Neural cell (in vitro differentiated cells): Measurements from ENCODE around the gene GZF1. TPM values are rescaled to one million over a fixed set of nuclear protein-coding genes. Genes with fewer than 3 reads are reported as not detected.

Experiments
- H2AFZ ChIP-seq: fragments of 200-600, 300-800 bp; sonication (generic), shearing (Covaris generic); 2 replicates; pipeline ENCODE4 v1.6.0; 2014; ENCODE audit warnings: low read depth, mild to moderate bottlenecking, antibody characterized with exemption, low read length, moderate library complexity
- H3F3A ChIP-seq: fragments of 200-600 bp; shearing (Covaris generic); 2 replicates; pipeline ENCODE4 v1.6.1; 2016; ENCODE audit warnings: mild to moderate bottlenecking, moderate library complexity, mixed read lengths, antibody characterized with exemption, low read length; ENCODE audit not compliant: insufficient read depth, poor library complexity, severe bottlenecking
- H3K27ac ChIP-seq: fragments of 200-600, 300-800 bp; sonication (generic), shearing (Covaris generic); 2 replicates; pipeline ENCODE4 v1.5.1; 2014; ENCODE audit warnings: mild to moderate bottlenecking, low read length, moderate library complexity
- H3K27me3 ChIP-seq: fragments of 300-800, 200-600 bp; sonication (generic), shearing (Covaris generic); 2 replicates; pipeline ENCODE4 v1.6.0; 2014; ENCODE audit warnings: mild to moderate bottlenecking, low read depth, low read length, moderate library complexity; ENCODE audit not compliant: insufficient read depth
- H3K36me3 ChIP-seq: fragments of 300-800, 200-600 bp; sonication (generic), shearing (Covaris generic); 2 replicates; pipeline ENCODE4 v1.5.1; 2014; ENCODE audit warnings: mild to moderate bottlenecking, antibody characterized with exemption, low read length, moderate library complexity; ENCODE audit not compliant: insufficient read depth
- H3K4me2 ChIP-seq: fragments of 300-800, 200-600 bp; sonication (generic), shearing (Covaris generic); 2 replicates; pipeline ENCODE4 v1.6.0; 2014; ENCODE audit warnings: mild to moderate bottlenecking, low read length
- H3K4me3 ChIP-seq: fragments of 300-800, 200-600 bp; sonication (generic), shearing (Covaris generic); 2 replicates; pipeline ENCODE4 v1.5.1; 2014; ENCODE audit warnings: mild to moderate bottlenecking, low read length, moderate library complexity
- H3K79me2 ChIP-seq: fragments of 200-600 bp; shearing (Covaris generic); replicated peaks from 2 replicates; pipeline ENCODE4 v1.6.0; 2014; ENCODE audit warnings: mild to moderate bottlenecking, low read length, moderate library complexity; ENCODE audit not compliant: insufficient read depth
- H3K9ac ChIP-seq: fragments of 300-800, 200-600 bp; sonication (generic), shearing (Covaris generic); 2 replicates; pipeline ENCODE4 v1.6.1; 2016; ENCODE audit warnings: mild to moderate bottlenecking, low read length, mixed read lengths
- H3K9me2 ChIP-seq: fragments of 200-600 bp; shearing (Covaris generic); 2 replicates; pipeline ENCODE4 v1.6.1; 2016; ENCODE audit warnings: mild to moderate bottlenecking, low read length, mixed read lengths; ENCODE audit not compliant: insufficient read depth
- H3K9me3 ChIP-seq: fragments of 200-600, 300-800 bp; sonication (generic), shearing (Covaris generic); 2 replicates; pipeline ENCODE4 v1.6.1; 2016; ENCODE audit warnings: mild to moderate bottlenecking, mixed run types, low read length, moderate library complexity, mixed read lengths
- H4K20me1 ChIP-seq: fragments of 200-600 bp; shearing (Covaris generic); 2 replicates; pipeline ENCODE4 v1.6.1; 2016; ENCODE audit warnings: mild to moderate bottlenecking, mixed run types; ENCODE audit not compliant: insufficient read depth
- EP300 ChIP-seq: fragments of 450-650 bp; conservative IDR thresholded peaks from 2 replicates; pipeline ENCODE4 v1.6.1; 2014; ENCODE audit warnings: antibody characterized with exemption, mild to moderate bottlenecking, moderate library complexity; ENCODE audit not compliant: poor library complexity, severe bottlenecking
- EZH2 ChIP-seq: fragments of 200-600, 300-800 bp; shearing (Covaris generic), sonication (generic); IDR thresholded peaks from 2 replicates; pipeline ENCODE4 v1.6.1; 2014; ENCODE audit warnings: antibody characterized with exemption, low read length, borderline replicate concordance, mild to moderate bottlenecking; ENCODE audit not compliant: insufficient read depth, poor library complexity, severe bottlenecking
- MXI1 ChIP-seq: fragments of 450-650 bp; conservative IDR thresholded peaks from 2 replicates; pipeline ENCODE4 v1.6.1; 2014; ENCODE audit warnings: antibody characterized with exemption, mild to moderate bottlenecking; ENCODE audit not compliant: poor library complexity, severe bottlenecking
- POLR2AphosphoS5 ChIP-seq: IDR thresholded peaks from 2 replicates; pipeline ENCODE4 v1.6.1; 2012
- RAD21 ChIP-seq: fragments of 450-650 bp; conservative IDR thresholded peaks from 2 replicates; pipeline ENCODE4 v1.6.1; 2014; ENCODE audit warnings: antibody characterized with exemption, mild to moderate bottlenecking, moderate library complexity
- REST ChIP-seq: IDR thresholded peaks from 2 replicates; pipeline ENCODE4 v1.6.1; 2012; ENCODE audit warnings: borderline replicate concordance
- SMC3 ChIP-seq: fragments of 450-650 bp; conservative IDR thresholded peaks from 2 replicates; pipeline ENCODE4 v1.6.1; 2014; ENCODE audit warnings: antibody characterized with exemption, mild to moderate bottlenecking, moderate library complexity; ENCODE audit not compliant: poor library complexity
- TAF1 ChIP-seq: IDR thresholded peaks from 2 replicates; pipeline ENCODE4 v1.6.1; 2012; ENCODE audit warnings: low read depth
- polyA plus RNA-seq: library from polyadenylated mRNA; depleted of rRNA; stranded (reverse); fragments of >200 nt; gene quantifications from 2 replicates; pipeline ENCODE4 v1.2.3, GENCODE V29; 2014
- TF ChIP-seq, protein P1 (sequence below): fragments of 450-650 bp; IDR thresholded peaks from 2 replicates; pipeline ENCODE4 v1.5.1; 2014; ENCODE audit warnings: antibody characterized with exemption, mild to moderate bottlenecking, moderate library complexity; ENCODE audit not compliant: poor library complexity, severe bottlenecking

GZF1 gene
- polyA plus RNA-seq, 1 donor from 2014 or later, result 13.8 TPM

- peak overlapping the region; percentile 97 for H3K4me2 ChIP-seq
Measured at GRCh38 chr20:23363257-23363649, 1.3 kb downstream of the GZF1 start.

GRCh38 chr20:23365390-23366165 is 3.6 kb downstream of the GZF1 start:
- no peaks in the 10 kb centered on the region for H3K9me3 ChIP-seq
- no peak for TF ChIP-seq EZH2
- TF ChIP-seq TAF1, result no peak
- no peak for TF ChIP-seq POLR2AphosphoS5
- TF ChIP-seq, protein P1, sequence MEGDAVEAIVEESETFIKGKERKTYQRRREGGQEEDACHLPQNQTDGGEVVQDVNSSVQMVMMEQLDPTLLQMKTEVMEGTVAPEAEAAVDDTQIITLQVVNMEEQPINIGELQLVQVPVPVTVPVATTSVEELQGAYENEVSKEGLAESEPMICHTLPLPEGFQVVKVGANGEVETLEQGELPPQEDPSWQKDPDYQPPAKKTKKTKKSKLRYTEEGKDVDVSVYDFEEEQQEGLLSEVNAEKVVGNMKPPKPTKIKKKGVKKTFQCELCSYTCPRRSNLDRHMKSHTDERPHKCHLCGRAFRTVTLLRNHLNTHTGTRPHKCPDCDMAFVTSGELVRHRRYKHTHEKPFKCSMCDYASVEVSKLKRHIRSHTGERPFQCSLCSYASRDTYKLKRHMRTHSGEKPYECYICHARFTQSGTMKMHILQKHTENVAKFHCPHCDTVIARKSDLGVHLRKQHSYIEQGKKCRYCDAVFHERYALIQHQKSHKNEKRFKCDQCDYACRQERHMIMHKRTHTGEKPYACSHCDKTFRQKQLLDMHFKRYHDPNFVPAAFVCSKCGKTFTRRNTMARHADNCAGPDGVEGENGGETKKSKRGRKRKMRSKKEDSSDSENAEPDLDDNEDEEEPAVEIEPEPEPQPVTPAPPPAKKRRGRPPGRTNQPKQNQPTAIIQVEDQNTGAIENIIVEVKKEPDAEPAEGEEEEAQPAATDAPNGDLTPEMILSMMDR, result no peak
- no peak for TF ChIP-seq REST
- no peak for TF ChIP-seq SMC3
- no peak for TF ChIP-seq RAD21

More at GRCh38 chr20:23363257-23363649, 1.3 kb downstream of the GZF1 start:
- Histone ChIP-seq H3K9me3 (no peaks in the 10 kb centered on the region), H3K9me2 (no peaks in the 10 kb centered on the region), H3K27me3 (no peaks in the 10 kb centered on the region), H2AFZ (no peak overlapping the region), H3K4me3 (peak overlapping the region; percentile 99), H3K9ac (peak overlapping the region; percentile 95), H4K20me1 (no peaks in the 10 kb centered on the region), H3F3A (peaks cover 4% of the 10 kb centered on the region), H3K27ac (peak overlapping the region; percentile 82), H3K79me2 (peaks cover 45% of the 10 kb centered on the region), H3K36me3 (peaks cover 4% of the 10 kb centered on the region)
- no peak for TF ChIP-seq SMC3
- TF ChIP-seq EZH2, result no peak
- TF ChIP-seq, protein P1, result no peak
- TF ChIP-seq RAD21, result no peak
- TF ChIP-seq POLR2AphosphoS5, result no peak
- no peak for TF ChIP-seq TAF1
- TF ChIP-seq EP300, result no peak
- TF ChIP-seq MXI1, result no peak
- TF ChIP-seq REST, result no peak

More at GRCh38 chr20:23365390-23366165, 3.6 kb downstream of the GZF1 start:
- Histone ChIP-seq H3K27ac (no peak overlapping the region), H3K4me3 (peak overlapping the region; percentile 48), H3K27me3 (no peaks in the 10 kb centered on the region), H3K9ac (no peak overlapping the region), H2AFZ (no peak overlapping the region), H3K4me2 (no peak overlapping the region), H3K79me2 (peaks cover 53% of the 10 kb centered on the region), H3F3A (peaks cover 4% of the 10 kb centered on the region), H3K36me3 (peaks cover 17% of the 10 kb centered on the region), H4K20me1 (no peaks in the 10 kb centered on the region), H3K9me2 (no peaks in the 10 kb centered on the region)
